Vagina (tissue), 2 donors: Measurements from ENCODE around the gene ITPKA.

Source experiments
- CTCF ChIP-seq, 3 experiments: fragments of 450-650 bp in 2 of 3; fragments of 200-600 bp in 1 of 3; sonication (generic) in 1 of 3; IDR thresholded peaks; one replicate each; pipeline ENCODE4 v1.5.1; 2017 to 2019; ENCODE audit warnings: antibody characterized with exemption in 3 of 3, mild to moderate bottlenecking in 2 of 3, moderate library complexity in 2 of 3
- POLR2A ChIP-seq, 2 donors: fragments of 450-650 bp; IDR thresholded peaks; one replicate each; pipeline ENCODE4 v1.6.1; 2017; ENCODE audit warnings: antibody characterized with exemption in 2 of 2, mild to moderate bottlenecking in 2 of 2, moderate library complexity in 2 of 2
- POLR2AphosphoS5 ChIP-seq, 2 donors: sonication (generic); formaldehyde crosslinking; IDR thresholded peaks; one replicate each; pipeline ENCODE4 v1.9.0; 2017; ENCODE audit warnings: antibody characterized with exemption in 2 of 2, mild to moderate bottlenecking in 2 of 2, low read depth in 1 of 2; ENCODE audit not compliant: insufficient read depth in 1 of 2

DNA sequence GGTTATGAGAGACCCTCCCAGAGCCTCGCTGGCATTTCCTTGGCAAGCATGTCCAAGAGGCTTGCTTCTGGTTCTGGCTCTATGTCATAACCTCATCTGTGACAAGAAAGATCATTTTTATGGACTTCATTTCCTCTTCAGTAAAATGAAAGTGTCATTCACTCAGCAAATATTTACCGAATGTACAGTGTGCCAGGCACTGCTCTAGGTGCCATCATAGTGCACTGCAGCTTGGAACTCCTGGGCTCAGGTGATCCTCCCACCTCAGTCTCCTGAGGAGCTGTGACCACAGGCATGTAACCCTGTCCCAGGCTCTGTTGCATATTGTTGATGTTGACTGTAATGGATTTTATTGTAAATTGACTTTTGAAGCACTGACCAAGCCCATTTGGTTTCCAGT, 18.7 kb upstream of the ITPKA start:
- no peak for TF ChIP-seq CTCF (IDR thresholded peaks at IDR 0.05)
- no peak for TF ChIP-seq POLR2A (IDR thresholded peaks at IDR 0.05)
- TF ChIP-seq POLR2AphosphoS5 (IDR thresholded peaks at IDR 0.05; ENCODE audit: insufficient read depth in 1 of 2, low read depth in 1 of 2) = no peak
